BLaER1 treated with 17β-estradiol and CSF1 and Interleukin-3, amounts not matched to agents 10 nM and 100 nM (cell line): ENCODE data around the gene OSTF1.

Source experiments
- H3K27ac ChIP-seq, 11 experiments: shearing (Covaris generic); formaldehyde crosslinking; 2 replicates each; pipeline ENCODE4 v1.8.1; 2022
- H3K27me3 ChIP-seq, 11 experiments: shearing (Covaris generic); formaldehyde crosslinking; 2 replicates each; pipeline ENCODE4 v1.8.1; 2022
- H3K36me3 ChIP-seq, 11 experiments: shearing (Covaris generic); formaldehyde crosslinking; 2 replicates each; pipeline ENCODE4 v1.8.1; 2022
- H3K4me1 ChIP-seq, 10 experiments: shearing (Covaris generic); formaldehyde crosslinking; 2 replicates each; pipeline ENCODE4 v1.8.1; 2022
- H3K4me2 ChIP-seq, 11 experiments: shearing (Covaris generic); formaldehyde crosslinking; 2 replicates each; pipeline ENCODE4 v1.8.1; 2022
- H3K4me3 ChIP-seq, 10 experiments: shearing (Covaris generic); formaldehyde crosslinking; 2 replicates each; pipeline ENCODE4 v1.8.1; 2022
- H3K9ac ChIP-seq, 11 experiments: shearing (Covaris generic); formaldehyde crosslinking; 2 replicates each; pipeline ENCODE4 v1.8.1; 2022
- H3K9me3 ChIP-seq, 11 experiments: shearing (Covaris generic); formaldehyde crosslinking; replicated peaks in 1 of 11; 2 replicates each; pipeline ENCODE4 v1.8.1; 2022
- H4K20me1 ChIP-seq, 11 experiments: shearing (Covaris generic); formaldehyde crosslinking; 2 replicates each; pipeline ENCODE4 v1.8.1; 2022
- Cebpa-rat ChIP-seq, 11 experiments: shearing (Covaris generic); IDR thresholded peaks; 2 replicates each; pipeline ENCODE4 v1.8.1; 2022

The OSTF1 gene

DNA sequence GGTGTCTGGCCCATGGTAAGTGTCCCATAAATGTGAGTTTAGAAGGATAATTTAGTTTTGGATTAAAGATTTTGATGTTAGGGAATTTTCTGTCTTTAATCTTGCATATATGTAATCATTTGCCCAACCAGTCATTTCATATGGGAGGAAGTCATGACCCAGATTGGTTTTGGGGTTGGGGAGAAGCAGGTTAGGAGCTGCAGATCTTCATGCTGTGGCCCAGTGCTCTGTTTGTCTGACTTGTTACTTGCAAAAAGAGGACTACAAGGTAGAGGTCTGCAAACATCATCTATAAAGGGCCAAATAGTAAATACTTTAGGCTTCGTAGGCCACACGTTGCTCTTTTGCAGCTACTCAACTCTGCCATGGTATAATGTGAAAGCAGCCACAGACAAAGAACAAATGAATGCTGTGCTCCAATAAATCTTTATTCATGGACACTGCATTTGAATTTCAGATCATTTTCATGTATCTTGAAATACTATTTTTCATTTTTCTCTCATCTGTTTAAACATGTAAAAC lies 16.8 kb downstream of the OSTF1 start:
- no peak for TF ChIP-seq Cebpa-rat (IDR thresholded peaks at IDR 0.05)
- no peaks in the 10 kb centered on the region for H3K27me3 ChIP-seq

DNA sequence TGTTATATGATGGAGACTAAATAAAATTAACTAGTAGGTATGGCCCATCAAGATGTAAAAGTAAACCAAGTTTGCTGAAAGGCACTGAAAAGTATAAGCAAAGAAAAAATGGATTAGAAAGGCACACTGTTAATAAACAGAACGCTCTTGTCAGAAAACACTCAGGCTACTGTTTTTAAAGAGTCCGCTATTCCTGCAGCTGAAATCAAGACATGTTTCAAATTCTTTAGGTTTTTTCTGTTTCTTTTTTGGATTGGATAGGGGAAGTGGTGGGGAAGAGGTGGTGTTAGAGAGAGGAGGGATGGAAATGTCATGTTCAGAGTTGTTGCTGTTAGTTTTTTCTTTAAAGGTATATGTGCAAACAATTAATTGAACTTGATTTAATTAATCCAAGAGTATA lies 17.5 kb downstream of the OSTF1 start:
- H4K20me1 ChIP-seq = peaks cover 0 to 100% (median 95%) of the 10 kb centered on the region in 11 experiments; a peak in 21 of 22 replicates
- no peak overlapping the region for H3K4me3 ChIP-seq
- no peak for TF ChIP-seq Cebpa-rat (IDR thresholded peaks at IDR 0.05)
- H3K27me3 ChIP-seq = no peaks in the 10 kb centered on the region
- H3K36me3 ChIP-seq = peaks cover 14 to 88% (median 35%) of the 10 kb centered on the region in 11 experiments
- peak overlapping the region in 4 of 11 experiments; percentile 2 to 31 (median 17); a peak in 4 of 22 replicates for H3K4me2 ChIP-seq
- no peaks in the 10 kb centered on the region; a peak in 1 of 22 replicates for H3K9me3 ChIP-seq
- H3K9ac ChIP-seq = no peak overlapping the region
- H3K27ac ChIP-seq = no peak overlapping the region
- peaks cover 0 to 53% (median 9%) of the 10 kb centered on the region in 10 experiments; a peak in 9 of 20 replicates for H3K4me1 ChIP-seq

More for the DNA sequence above, 16.8 kb downstream of the OSTF1 start:
- H3K4me3 ChIP-seq = no peak overlapping the region
- peaks cover 0 to 100% (median 95%) of the 10 kb centered on the region in 11 experiments; a peak in 21 of 22 replicates for H4K20me1 ChIP-seq
- H3K4me2 ChIP-seq = peak overlapping the region in 3 of 11 experiments; percentile 2 to 31 (median 23); a peak in 2 of 22 replicates
- no peaks in the 10 kb centered on the region; a peak in 1 of 22 replicates for H3K9me3 ChIP-seq
- H3K36me3 ChIP-seq = peaks cover 14 to 91% (median 43%) of the 10 kb centered on the region in 11 experiments
- H3K4me1 ChIP-seq = peaks cover 0 to 49% (median 9%) of the 10 kb centered on the region in 10 experiments; a peak in 9 of 20 replicates
- H3K9ac ChIP-seq = no peak overlapping the region
- no peak overlapping the region for H3K27ac ChIP-seq

DNA sequence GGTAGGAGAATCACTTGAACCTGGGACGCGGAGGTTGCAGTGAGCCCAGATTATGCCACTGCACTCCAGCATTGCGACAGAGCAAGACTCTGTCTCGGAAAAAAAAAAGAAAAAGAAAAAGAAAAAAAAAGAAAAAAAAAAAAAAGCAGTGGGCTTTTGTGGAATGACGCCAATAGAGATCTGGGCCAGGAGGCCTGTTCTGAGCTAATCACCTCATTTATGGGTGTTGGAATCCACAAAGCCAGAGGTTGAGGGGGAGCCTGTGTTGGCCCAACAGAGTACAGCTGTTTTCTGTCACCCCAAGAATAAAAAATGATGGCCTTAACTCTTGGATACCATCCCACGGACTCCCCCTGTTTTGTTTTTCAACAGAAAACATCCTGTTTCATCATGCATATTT lies 18.5 kb downstream of the OSTF1 start:
- Histone ChIP-seq H3K9me3 (no peaks in the 10 kb centered on the region; a peak in 1 of 22 replicates), H3K4me1 (peaks cover 0 to 60% (median 9%) of the 10 kb centered on the region in 10 experiments; a peak in 9 of 20 replicates), H3K27me3 (no peaks in the 10 kb centered on the region), H3K9ac (no peak overlapping the region), H3K4me3 (no peak overlapping the region), H3K27ac (no peak overlapping the region), H3K36me3 (peaks cover 12 to 83% (median 33%) of the 10 kb centered on the region in 11 experiments), H4K20me1 (peaks cover 4 to 100% (median 95%) of the 10 kb centered on the region in 11 experiments; a peak in 21 of 22 replicates), H3K4me2 (no peak overlapping the region)
- no peak for TF ChIP-seq Cebpa-rat (IDR thresholded peaks at IDR 0.05)

DNA sequence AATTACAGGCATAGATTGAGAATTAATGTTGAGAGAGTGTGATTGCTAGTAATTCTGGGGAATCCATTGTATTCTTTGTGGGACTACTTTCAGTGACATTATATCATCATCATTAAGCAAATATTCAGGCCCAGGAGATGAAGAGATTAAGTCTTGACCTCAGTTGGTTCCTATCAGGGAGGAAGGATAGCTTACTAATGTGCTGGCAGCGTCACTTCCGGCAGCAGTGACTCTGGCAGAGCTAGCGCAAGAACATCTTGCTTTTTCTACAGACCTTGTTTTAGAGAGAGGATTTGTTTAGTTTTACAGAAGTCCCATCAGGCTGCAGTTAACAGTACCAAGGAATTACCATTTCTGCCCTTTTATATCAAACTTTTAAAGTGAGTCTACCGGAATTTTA lies 20.3 kb downstream of the OSTF1 start:
- TF ChIP-seq Cebpa-rat (IDR thresholded peaks at IDR 0.05) = no peak

DNA sequence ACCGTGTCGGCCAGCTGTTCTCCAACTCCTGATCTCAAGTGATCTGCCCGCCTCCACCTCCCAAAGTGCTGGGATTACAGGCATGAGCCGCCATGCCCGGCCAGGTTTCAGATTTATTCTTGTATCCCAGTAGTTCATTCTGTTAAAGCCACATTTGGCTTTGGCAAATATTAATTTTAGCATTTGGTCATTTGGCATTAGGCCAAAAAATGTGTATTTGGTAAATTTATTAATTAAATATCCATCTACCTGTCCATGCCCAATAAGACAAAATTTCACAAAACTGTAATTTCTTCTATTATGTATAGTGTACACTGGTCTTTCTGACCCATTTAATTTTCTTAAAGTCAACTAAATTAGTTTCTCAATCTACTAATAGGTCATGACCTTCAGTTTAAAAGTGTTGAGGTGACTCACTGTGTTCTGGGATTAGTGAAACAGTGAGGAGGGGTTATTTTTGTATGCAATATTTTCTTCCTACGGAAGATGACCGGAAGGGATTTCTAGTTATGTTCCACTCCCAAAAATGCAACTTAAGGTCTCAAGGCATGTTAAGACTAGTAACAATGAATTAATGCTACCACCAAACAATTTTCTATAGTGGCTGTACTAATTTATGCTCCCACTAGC lies 21.0 kb downstream of the OSTF1 start:
- H3K36me3 ChIP-seq = peaks cover 0 to 58% (median 9%) of the 10 kb centered on the region in 11 experiments; a peak in 13 of 22 replicates
- H3K27ac ChIP-seq = no peak overlapping the region
- H3K4me2 ChIP-seq = peak overlapping the region in 2 of 11 experiments; percentile 7 to 16; a peak in 1 of 22 replicates
- no peaks in the 10 kb centered on the region for H3K27me3 ChIP-seq
- no peak for TF ChIP-seq Cebpa-rat (IDR thresholded peaks at IDR 0.05)
- peaks cover 0 to 74% (median 9%) of the 10 kb centered on the region in 10 experiments; a peak in 9 of 20 replicates for H3K4me1 ChIP-seq
- H4K20me1 ChIP-seq = peaks cover 4 to 100% (median 95%) of the 10 kb centered on the region in 11 experiments; a peak in 21 of 22 replicates
- H3K9ac ChIP-seq = no peak overlapping the region
- no peaks in the 10 kb centered on the region; a peak in 1 of 22 replicates for H3K9me3 ChIP-seq
- H3K4me3 ChIP-seq = no peak overlapping the region

More for the DNA sequence above, 20.3 kb downstream of the OSTF1 start:
- Histone ChIP-seq H4K20me1 (peaks cover 4 to 100% (median 95%) of the 10 kb centered on the region in 11 experiments; a peak in 21 of 22 replicates), H3K4me1 (peaks cover 0 to 76% (median 9%) of the 10 kb centered on the region in 10 experiments; a peak in 9 of 20 replicates), H3K9me3 (no peaks in the 10 kb centered on the region; a peak in 1 of 22 replicates), H3K4me2 (peak overlapping the region in 1 of 11 experiments; percentile 16; a peak in 1 of 22 replicates), H3K27me3 (no peaks in the 10 kb centered on the region), H3K9ac (no peak overlapping the region), H3K36me3 (peaks cover 3 to 66% (median 16%) of the 10 kb centered on the region in 11 experiments; a peak in 19 of 22 replicates), H3K4me3 (no peak overlapping the region), H3K27ac (no peak overlapping the region)

DNA sequence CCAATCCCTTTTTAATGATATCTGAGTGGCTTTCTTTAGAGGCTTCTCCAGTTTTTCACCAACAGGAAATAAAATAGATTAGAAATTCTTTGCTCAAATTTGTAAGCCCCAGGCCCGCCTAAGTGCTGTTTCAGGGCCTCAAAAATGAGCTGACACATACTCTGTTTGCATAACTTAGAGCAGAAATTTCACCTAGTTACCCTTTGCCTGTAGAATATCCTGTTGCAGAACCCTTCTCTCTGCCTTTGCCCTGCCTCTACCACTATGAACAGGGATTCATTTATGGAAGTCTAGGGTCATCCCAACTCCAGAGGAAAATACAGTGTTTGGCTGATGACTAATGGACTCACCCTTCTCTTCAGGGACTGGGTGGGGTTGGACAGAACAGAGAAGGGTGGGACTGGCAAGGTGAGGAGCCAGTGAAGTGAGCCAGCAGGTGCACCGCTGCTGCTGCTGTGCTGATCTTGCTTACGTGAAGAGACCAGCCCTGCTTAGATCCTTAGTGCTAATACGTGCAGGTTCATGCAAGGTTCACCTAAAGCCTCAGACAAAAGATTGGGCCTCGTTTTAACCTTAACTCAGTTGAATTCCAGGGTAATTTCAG lies 22.8 kb downstream of the OSTF1 start:
- Histone ChIP-seq H3K9ac (no peak overlapping the region), H3K27ac (no peak overlapping the region), H3K4me2 (peak overlapping the region in 2 of 11 experiments; percentile 58 to 79; a peak in 2 of 22 replicates), H4K20me1 (peaks cover 4 to 100% (median 90%) of the 10 kb centered on the region in 11 experiments; a peak in 20 of 22 replicates), H3K4me3 (no peak overlapping the region), H3K4me1 (peaks cover 0 to 62% (median 0%) of the 10 kb centered on the region in 10 experiments; a peak in 8 of 20 replicates), H3K36me3 (peaks cover 0 to 50% (median 8%) of the 10 kb centered on the region in 11 experiments; a peak in 9 of 22 replicates), H3K27me3 (no peaks in the 10 kb centered on the region), H3K9me3 (no peaks in the 10 kb centered on the region; a peak in 1 of 22 replicates)
- no peak for TF ChIP-seq Cebpa-rat (IDR thresholded peaks at IDR 0.05)

DNA sequence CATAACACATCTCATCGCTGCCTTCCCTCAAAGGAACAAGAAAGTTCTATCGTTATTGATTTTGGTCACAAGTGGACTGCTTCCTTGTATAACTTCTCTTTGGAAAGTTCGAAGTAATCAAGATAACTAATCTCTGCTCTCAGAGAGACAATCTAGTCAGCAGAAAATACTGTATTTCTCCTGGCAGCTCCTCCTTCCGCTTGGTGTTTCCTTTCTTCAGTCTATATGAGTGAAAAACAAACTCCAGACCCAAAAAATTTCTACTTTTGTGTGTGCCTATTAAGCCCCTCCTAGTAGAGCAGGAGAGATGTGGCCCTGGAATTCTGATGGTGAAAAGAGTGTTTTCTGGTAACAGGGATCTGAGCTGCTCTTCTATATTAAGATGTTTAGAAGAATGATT lies 24.5 kb downstream of the OSTF1 start:
- Histone ChIP-seq H3K27me3 (no peaks in the 10 kb centered on the region), H3K9me3 (peaks cover under 1 to 7% (median 4%) of the 10 kb centered on the region in 11 experiments; a peak in 16 of 22 replicates), H3K4me2 (peak overlapping the region in 3 of 11 experiments; percentile 3 to 79 (median 58); a peak in 5 of 22 replicates), H3K36me3 (peaks cover under 1 to 50% (median 15%) of the 10 kb centered on the region in 11 experiments; a peak in 21 of 22 replicates), H3K9ac (peak overlapping the region in 2 of 11 experiments; percentile 36 to 57; a peak in 2 of 22 replicates), H3K4me1 (peaks cover 0 to 76% (median 0%) of the 10 kb centered on the region in 10 experiments; a peak in 8 of 20 replicates), H3K4me3 (no peak overlapping the region), H4K20me1 (peaks cover 4 to 100% (median 81%) of the 10 kb centered on the region in 11 experiments; a peak in 20 of 22 replicates), H3K27ac (peak overlapping the region in 2 of 11 experiments; percentile 18 to 23; a peak in 2 of 22 replicates)
- TF ChIP-seq Cebpa-rat (IDR thresholded peaks at IDR 0.05) = no peak

DNA sequence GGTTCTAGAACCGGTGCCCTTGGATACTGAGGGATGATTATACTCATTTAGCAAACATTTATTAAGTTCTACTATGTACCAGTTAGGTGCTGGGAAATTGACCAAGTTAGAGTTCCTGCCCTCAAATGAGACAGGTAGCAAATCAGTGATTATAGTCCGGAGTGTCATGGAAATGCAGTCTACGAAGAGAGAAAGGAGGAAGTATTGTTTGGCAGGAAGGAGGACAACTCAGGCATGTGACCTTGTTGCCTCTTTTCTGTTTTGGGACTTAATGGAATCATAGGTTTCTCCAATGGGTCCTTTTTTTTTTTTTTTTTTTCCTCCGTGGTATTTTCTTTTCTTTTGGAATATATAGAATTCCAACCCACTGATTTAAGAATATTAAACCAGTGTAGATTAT lies 28.0 kb downstream of the OSTF1 start:
- Histone ChIP-seq H4K20me1 (peaks cover 2 to 100% (median 59%) of the 10 kb centered on the region in 11 experiments; a peak in 20 of 22 replicates), H3K4me1 (peaks cover 0 to 84% (median 0%) of the 10 kb centered on the region in 10 experiments; a peak in 9 of 20 replicates), H3K4me2 (peak overlapping the region in 3 of 11 experiments; percentile 8 to 73 (median 71); a peak in 3 of 22 replicates), H3K4me3 (no peak overlapping the region), H3K36me3 (peaks cover 33 to 68% (median 43%) of the 10 kb centered on the region in 11 experiments), H3K27ac (peak overlapping the region in 2 of 11 experiments; percentile 12 to 23; a peak in 1 of 22 replicates), H3K9ac (no peak overlapping the region), H3K9me3 (peaks cover 13 to 28% (median 20%) of the 10 kb centered on the region in 11 experiments; a peak in 21 of 22 replicates), H3K27me3 (no peaks in the 10 kb centered on the region)
- no peak for TF ChIP-seq Cebpa-rat (IDR thresholded peaks at IDR 0.05)
